ENCODE measurements around the gene OTUB1. TPM values are rescaled to one million over a fixed set of nuclear protein-coding genes. Genes with fewer than 3 reads are reported as not detected.

The OTUB1 gene
- total and polyA plus RNA-seq, 2 experiments from 2014 or later = 48.3 to 123 TPM

GRCh38 chr11:64007160-64007628 lies 21.0 kb downstream of the OTUB1 start:
- Histone ChIP-seq H3K4me2 (ENCODE audit: unreplicated experiment) (peak overlapping the region; percentile 80), H3F3A (ENCODE audit: insufficient read depth) (0 out of 2 replicates have a peak, but pooled peaks cover 5% of the 10 kb centered on the region), H3K4me3 (peak overlapping the region; percentile 71), H3K36me3 (ENCODE audit: low read depth) (no peaks in the 10 kb centered on the region), H4K20me1 (ENCODE audit: insufficient read depth) (no peaks in the 10 kb centered on the region), H3K27ac (no peak overlapping the region), H3K27me3 (replicated peaks; ENCODE audit: insufficient read depth) (no peaks in the 10 kb centered on the region), H3K9me3 (ENCODE audit: low read depth) (no peaks in the 10 kb centered on the region), H3K9me2 (ENCODE audit: insufficient read depth) (no peaks in the 10 kb centered on the region), H3K9ac (peak overlapping the region; percentile 35), H3K4me1 (ENCODE audit: insufficient read depth) (peaks cover 4% of the 10 kb centered on the region; the same call in 1 of the 2 replicates), H2AFZ (peak overlapping the region; percentile 74), H3K79me2 (ENCODE audit: insufficient read depth) (no peaks in the 10 kb centered on the region)
- in situ Hi-C loops (cut with MboI) = loop anchor here (10.0 kb wide), 1 partner anchor 138 kb away; no protein-coding TSS in a partner anchor
- 1 to 2% methylated on average over 26 to 27 of the region's 27 CpGs for WGBS, 2 experiments (ENCODE audit: low coverage in 1 of 2, low lambda C conversion rate in 2 of 2, missing lambda C conversion rate in 2 of 2)
- peak; percentile 82 for DNase-seq
- TF ChIP-seq EZH2 (IDR thresholded peaks at IDR 0.05; ENCODE audit: insufficient read depth, poor library complexity, severe bottlenecking) = no peak
- no peak for TF ChIP-seq EZH2phosphoT487 (IDR thresholded peaks at IDR 0.05; ENCODE audit: insufficient read depth, low read depth)

GRCh38 chr11:64007629-64008282 lies 21.5 kb downstream of the OTUB1 start:
- no peak overlapping the region for H3K27ac ChIP-seq
- peak overlapping the region; percentile 80 for H3K4me2 ChIP-seq (ENCODE audit: unreplicated experiment)
- DNase-seq = peak; percentile 84
- peak overlapping the region; percentile 74 for H2AFZ ChIP-seq
- peaks cover 4% of the 10 kb centered on the region; the same call in 1 of the 2 replicates for H3K4me1 ChIP-seq (ENCODE audit: insufficient read depth)
- H3F3A ChIP-seq (ENCODE audit: insufficient read depth) = 0 out of 2 replicates have a peak, but pooled peaks cover 5% of the 10 kb centered on the region
- WGBS, 2 experiments (ENCODE audit: low coverage in 1 of 2, low lambda C conversion rate in 2 of 2, missing lambda C conversion rate in 2 of 2) = 6% methylated on average over 32 to 39 of the region's 40 CpGs
- H3K9ac ChIP-seq = peak overlapping the region; percentile 35
- no peaks in the 10 kb centered on the region for H3K36me3 ChIP-seq (ENCODE audit: low read depth)
- H4K20me1 ChIP-seq (ENCODE audit: insufficient read depth) = no peaks in the 10 kb centered on the region
- no peaks in the 10 kb centered on the region for H3K9me3 ChIP-seq (ENCODE audit: low read depth)
- TF ChIP-seq EZH2phosphoT487 (IDR thresholded peaks at IDR 0.05; ENCODE audit: insufficient read depth, low read depth) = no peak
- no peaks in the 10 kb centered on the region for H3K9me2 ChIP-seq (ENCODE audit: insufficient read depth)
- peak overlapping the region; percentile 71 for H3K4me3 ChIP-seq
- in situ Hi-C loops (cut with MboI) = loop anchor here (10.0 kb wide), 1 partner anchor 137 kb away; no protein-coding TSS in a partner anchor
- H3K79me2 ChIP-seq (ENCODE audit: insufficient read depth) = no peaks in the 10 kb centered on the region
- no peaks in the 10 kb centered on the region for H3K27me3 ChIP-seq (replicated peaks; ENCODE audit: insufficient read depth)

- no peak for TF ChIP-seq EZH2 (IDR thresholded peaks at IDR 0.05; ENCODE audit: insufficient read depth, poor library complexity, severe bottlenecking)
- no peak for TF ChIP-seq EZH2phosphoT487 (IDR thresholded peaks at IDR 0.05; ENCODE audit: insufficient read depth, low read depth)
- Histone ChIP-seq H3K4me2 (ENCODE audit: unreplicated experiment) (peak overlapping the region; percentile 80), H3F3A (ENCODE audit: insufficient read depth) (0 out of 2 replicates have a peak, but pooled peaks cover 5% of the 10 kb centered on the region), H3K9me2 (ENCODE audit: insufficient read depth) (no peaks in the 10 kb centered on the region), H3K4me1 (ENCODE audit: insufficient read depth) (peaks cover 4% of the 10 kb centered on the region; the same call in 1 of the 2 replicates), H3K79me2 (ENCODE audit: insufficient read depth) (no peaks in the 10 kb centered on the region), H3K27ac (no peak overlapping the region), H3K9me3 (ENCODE audit: low read depth) (no peaks in the 10 kb centered on the region), H4K20me1 (ENCODE audit: insufficient read depth) (no peaks in the 10 kb centered on the region), H3K27me3 (replicated peaks; ENCODE audit: insufficient read depth) (no peaks in the 10 kb centered on the region), H3K4me3 (no peak overlapping the region), H3K9ac (peak overlapping the region; percentile 35), H2AFZ (peak overlapping the region; percentile 74), H3K36me3 (ENCODE audit: low read depth) (no peaks in the 10 kb centered on the region)
- 87 to 88% methylated on average over 22 to 23 of the region's 26 CpGs for WGBS, 2 experiments (ENCODE audit: low coverage in 1 of 2, low lambda C conversion rate in 2 of 2, missing lambda C conversion rate in 2 of 2)
- DNase-seq = no peak
- in situ Hi-C loops (cut with MboI) = loop anchor here (10.0 kb wide), 1 partner anchor 136 kb away; no protein-coding TSS in a partner anchor
These were observed 22.2 kb downstream of the OTUB1 start for GRCh38 chr11:64008283-64008913.

- H4K20me1 ChIP-seq (ENCODE audit: insufficient read depth) = no peaks in the 10 kb centered on the region
- no peaks in the 10 kb centered on the region for H3K36me3 ChIP-seq (ENCODE audit: low read depth)
- no peak overlapping the region for H2AFZ ChIP-seq
- no peak overlapping the region for H3K9ac ChIP-seq
- H3K27me3 ChIP-seq (replicated peaks; ENCODE audit: insufficient read depth) = no peaks in the 10 kb centered on the region
- H3K79me2 ChIP-seq (ENCODE audit: insufficient read depth) = no peaks in the 10 kb centered on the region
- no peak for DNase-seq
- H3K27ac ChIP-seq = no peak overlapping the region
- H3F3A ChIP-seq (ENCODE audit: insufficient read depth) = 0 out of 2 replicates have a peak, but pooled peaks cover 5% of the 10 kb centered on the region
- peaks cover 4% of the 10 kb centered on the region; the same call in 1 of the 2 replicates for H3K4me1 ChIP-seq (ENCODE audit: insufficient read depth)
- in situ Hi-C loops (cut with MboI) = loop anchor here (10.0 kb wide), 1 partner anchor 136 kb away; no protein-coding TSS in a partner anchor
- no peak overlapping the region for H3K4me2 ChIP-seq (ENCODE audit: unreplicated experiment)
- H3K9me3 ChIP-seq (ENCODE audit: low read depth) = no peaks in the 10 kb centered on the region
- no peak overlapping the region for H3K4me3 ChIP-seq
- WGBS, 2 experiments (ENCODE audit: low coverage in 1 of 2, low lambda C conversion rate in 2 of 2, missing lambda C conversion rate in 2 of 2) = 93 to 95% methylated on average over 18 of the region's 18 CpGs
- no peaks in the 10 kb centered on the region for H3K9me2 ChIP-seq (ENCODE audit: insufficient read depth)
- TF ChIP-seq EZH2phosphoT487 (IDR thresholded peaks at IDR 0.05; ENCODE audit: insufficient read depth, low read depth) (no peak), EZH2 (IDR thresholded peaks at IDR 0.05; ENCODE audit: insufficient read depth, poor library complexity, severe bottlenecking) (no peak)
These were observed 22.8 kb downstream of the OTUB1 start for GRCh38 chr11:64008914-64009633.
